PC-3 (cell line): Measurements from ENCODE around the gene CLEC16A. TPM values are rescaled to one million over a fixed set of nuclear protein-coding genes. Genes with fewer than 3 reads are reported as not detected.

Source experiments
- ATAC-seq: fragments of 200-7000 bp; cut with Tn5 transposase; 2 replicates; pipeline ENCODE4 v1.9.1; 2020; ENCODE audit warnings: mild to moderate bottlenecking, moderate library complexity
- BruUV-seq: library from RNA; stranded (reverse); fragments of 400-500 nt; replicated peaks from 2 replicates; lab custom pipeline; 2021; lab: Mats Ljungman, UMichigan
- CTCF ChIA-PET: fragments of 300-600 bp; sonication (Branson Sonifier 250); formaldehyde crosslinking; loops from one replicate; lab custom pipeline; 2022; ENCODE audit warnings: antibody characterized with exemption; lab: Charles Lee
- POLR2A ChIA-PET: fragments of 300-600 bp; sonication (Branson Sonifier 250); formaldehyde crosslinking; loops from one replicate; lab custom pipeline; 2022; ENCODE audit warnings: antibody characterized with exemption; ENCODE audit not compliant: unreplicated experiment; lab: Charles Lee
- DNase-seq: peaks from one replicate; pipeline ENCODE4 v3.0.0-alpha.2; 2015
- H2AFZ ChIP-seq: fragments of 300-600 bp; sonication (generic); 2 replicates; pipeline ENCODE4 v1.6.0; 2016; ENCODE audit warnings: antibody characterized with exemption, low read length
- H3F3A ChIP-seq: fragments of 300-600 bp; sonication (generic); one replicate; pipeline ENCODE4 v1.6.0; 2017; ENCODE audit warnings: antibody characterized with exemption, low read length, control low read depth, mild to moderate bottlenecking; ENCODE audit not compliant: unreplicated experiment
- H3K27ac ChIP-seq: fragments of 300-600 bp; sonication (generic); 2 replicates; pipeline ENCODE4 v1.5.1; 2016; ENCODE audit warnings: mild to moderate bottlenecking, low read length
- H3K27me3 ChIP-seq: fragments of 300-600 bp; sonication (generic); 2 replicates; pipeline ENCODE4 v1.6.1; 2016; ENCODE audit warnings: low read length, mixed read lengths
- H3K36me3 ChIP-seq: fragments of 300-600 bp; sonication (generic); 2 replicates; pipeline ENCODE4 v1.6.1; 2016; ENCODE audit warnings: low read depth, mixed run types, low read length, mixed read lengths
- H3K4me1 ChIP-seq: fragments of 300-600 bp; sonication (generic); 2 replicates; pipeline ENCODE4 v1.5.1; 2016; ENCODE audit warnings: low read length; ENCODE audit not compliant: insufficient read depth
- H3K4me2 ChIP-seq: fragments of 300-600 bp; sonication (generic); 2 replicates; pipeline ENCODE4 v1.6.0; 2016; ENCODE audit warnings: low read length
- H3K4me3 ChIP-seq: fragments of 300-600 bp; sonication (generic); 2 replicates; pipeline ENCODE4 v1.5.1; 2016; ENCODE audit warnings: mild to moderate bottlenecking, low read length, mixed read lengths
- H3K79me2 ChIP-seq: fragments of 300-600 bp; sonication (generic); 2 replicates; pipeline ENCODE4 v1.6.1; 2017; ENCODE audit warnings: low read length, mixed read lengths
- H3K9ac ChIP-seq: fragments of 300-600 bp; sonication (generic); 2 replicates; pipeline ENCODE4 v1.6.0; 2016; ENCODE audit warnings: mild to moderate bottlenecking, low read length
- H3K9me2 ChIP-seq: fragments of 300-600 bp; sonication (generic); replicated peaks from 2 replicates; pipeline ENCODE4 v1.6.1; 2016; ENCODE audit warnings: mixed run types, low read length, mixed read lengths
- H3K9me3 ChIP-seq: fragments of 300-600 bp; sonication (generic); 2 replicates; pipeline ENCODE4 v1.6.1; 2016; ENCODE audit warnings: low read length, mixed read lengths
- H4K20me1 ChIP-seq: fragments of 300-600 bp; sonication (generic); 2 replicates; pipeline ENCODE4 v1.6.1; 2016; ENCODE audit warnings: low read length, mixed read lengths
- CTCF ChIP-seq: fragments of 300-600 bp; sonication (generic); conservative IDR thresholded peaks from 2 replicates; pipeline ENCODE4 v1.5.1; 2017; ENCODE audit warnings: antibody characterized with exemption, low read depth, mild to moderate bottlenecking, low read length
- EZH2 ChIP-seq: fragments of 300-600 bp; sonication (generic); IDR thresholded peaks from one replicate; pipeline ENCODE4 v1.6.1; 2017; ENCODE audit warnings: antibody characterized with exemption, mild to moderate bottlenecking, low read length; ENCODE audit not compliant: unreplicated experiment
- EZH2phosphoT487 ChIP-seq: fragments of 300-600 bp; sonication (generic); IDR thresholded peaks from 2 replicates; pipeline ENCODE4 v1.6.1; 2018; ENCODE audit warnings: mild to moderate bottlenecking, antibody characterized with exemption, low read length, borderline replicate concordance
- intact Hi-C: fragments of 100-400 bp; cut with micrococcal nuclease; formaldehyde crosslinking; loops from 2 replicates; pipeline ENCODE4 v1.9.0; 2023
- total RNA-seq: library from RNA; depleted of rRNA; stranded (reverse); fragments of >200 nt; gene quantifications from 2 replicates; pipeline ENCODE4 v1.2.3, GENCODE V29; 2014

Gene CLEC16A
- total RNA-seq, 1 experiment from 2014 or later: 9.5 TPM

GRCh38 chr16:11157143-11157542 is 212.8 kb downstream of the CLEC16A start:
- ChIA-PET CTCF (no interaction called here), POLR2A (no interaction called here)
- no peak overlapping the region for H2AFZ ChIP-seq
- H3K27me3 ChIP-seq: no peaks in the 10 kb centered on the region
- H3K4me3 ChIP-seq: no peak overlapping the region
- no peak overlapping the region for H3K4me2 ChIP-seq
- no peaks in the 10 kb centered on the region for H4K20me1 ChIP-seq
- no peaks in the 10 kb centered on the region for H3F3A ChIP-seq
- no peak overlapping the region for H3K9ac ChIP-seq
- no peaks in the 10 kb centered on the region for H3K9me3 ChIP-seq
- TF ChIP-seq EZH2phosphoT487 (no peak), EZH2 (no peak), CTCF (no peak)
- ATAC-seq (no peak), DNase-seq (no peak)
- no peaks in the 10 kb centered on the region for H3K79me2 ChIP-seq
- no TSS peak for BruUV-seq
- intact Hi-C loops: no loop called here
- no peaks in the 10 kb centered on the region for H3K9me2 ChIP-seq
- no peaks in the 10 kb centered on the region for H3K36me3 ChIP-seq
- no peak overlapping the region for H3K27ac ChIP-seq
- peaks cover 11% of the 10 kb centered on the region for H3K4me1 ChIP-seq

- CTCF ChIA-PET: no interaction called here
- no peak overlapping the region for H3K4me3 ChIP-seq
- POLR2A ChIA-PET: no interaction called here
- ATAC-seq (no peak), DNase-seq (no peak)
- no peaks in the 10 kb centered on the region for H3K79me2 ChIP-seq
- intact Hi-C loops: no loop called here
- H3K4me2 ChIP-seq: no peak overlapping the region
- H3K9ac ChIP-seq: no peak overlapping the region
- no peak overlapping the region for H2AFZ ChIP-seq
- no TSS peak for BruUV-seq
- no peaks in the 10 kb centered on the region for H3K36me3 ChIP-seq
- no peak overlapping the region for H3K27ac ChIP-seq
- no peaks in the 10 kb centered on the region for H4K20me1 ChIP-seq
- H3K9me2 ChIP-seq: no peaks in the 10 kb centered on the region
- H3F3A ChIP-seq: no peaks in the 10 kb centered on the region
- TF ChIP-seq EZH2: no peak
- no peak for TF ChIP-seq CTCF
- TF ChIP-seq EZH2phosphoT487: no peak
- no peaks in the 10 kb centered on the region for H3K9me3 ChIP-seq
- H3K4me1 ChIP-seq: peaks cover 11% of the 10 kb centered on the region
- no peaks in the 10 kb centered on the region for H3K27me3 ChIP-seq
These were observed 213.7 kb downstream of the CLEC16A start for GRCh38 chr16:11158018-11158417.

GRCh38 chr16:11159282-11159681 is 214.9 kb downstream of the CLEC16A start:
- H2AFZ ChIP-seq: no peak overlapping the region
- POLR2A ChIA-PET: no interaction called here
- no peak overlapping the region for H3K9ac ChIP-seq
- CTCF ChIA-PET: no interaction called here
- ATAC-seq: no peak
- H3K4me2 ChIP-seq: no peak overlapping the region
- BruUV-seq: no TSS peak
- no peaks in the 10 kb centered on the region for H3F3A ChIP-seq
- H3K27me3 ChIP-seq: no peaks in the 10 kb centered on the region
- intact Hi-C loops: no loop called here
- no peak overlapping the region for H3K4me3 ChIP-seq
- TF ChIP-seq EZH2 (no peak), EZH2phosphoT487 (no peak), CTCF (no peak)
- DNase-seq: no peak
- peaks cover 11% of the 10 kb centered on the region for H3K4me1 ChIP-seq
- H3K36me3 ChIP-seq: no peaks in the 10 kb centered on the region
- no peak overlapping the region for H3K27ac ChIP-seq
- H3K9me3 ChIP-seq: no peaks in the 10 kb centered on the region
- no peaks in the 10 kb centered on the region for H4K20me1 ChIP-seq
- no peaks in the 10 kb centered on the region for H3K79me2 ChIP-seq
- H3K9me2 ChIP-seq: no peaks in the 10 kb centered on the region
